GM18505 (cell line): ENCODE results near the gene ALOX12B.
"Not testable (repeated sequence)": the region's sequence is repeated elsewhere in the genome, so short reads cannot be mapped to it uniquely, and the experiment has no call there.

Experiments used
- ATAC-seq: cut with Tn5 transposase; IDR thresholded peaks from one replicate; pipeline ENCODE4 v1.9.1; 2021; ENCODE audit not compliant: unreplicated experiment
- POLR2A ChIP-seq: IDR thresholded peaks from 4 replicates; pipeline ENCODE4 v1.6.1; 2011; ENCODE audit warnings: borderline replicate concordance; ENCODE audit not compliant: insufficient read depth, insufficient read length; ENCODE audit errors: extremely low read depth

ALOX12B gene

GRCh38 chr17:8046306-8046928 is 41.1 kb downstream of the ALOX12B start:
- TF ChIP-seq POLR2A, result no peak
- ATAC-seq, result no peak

- ATAC-seq, result no peak
- TF ChIP-seq POLR2A, result no peak
Measured at GRCh38 chr17:8044819-8045810, 42.4 kb downstream of the ALOX12B start.

DNA sequence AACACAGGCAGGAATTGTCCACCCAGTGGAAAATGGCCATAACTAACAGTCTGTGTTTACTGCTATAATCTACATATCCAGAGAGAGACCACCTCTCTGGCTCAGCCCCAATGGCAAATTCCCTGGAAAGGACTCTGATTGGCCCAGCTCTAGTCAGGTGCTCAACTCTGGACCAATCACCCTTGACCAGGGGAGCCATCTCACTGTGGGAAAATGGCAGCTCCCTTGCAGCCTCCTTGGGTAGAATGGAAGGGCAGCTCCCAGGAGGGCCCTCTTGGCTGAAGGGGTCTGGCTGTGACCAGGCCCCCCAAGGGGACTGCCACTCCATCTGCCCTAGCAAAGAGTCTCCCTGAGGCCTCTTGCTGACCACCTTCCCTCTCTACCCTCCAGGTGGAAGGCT is 45.5 kb downstream of the ALOX12B start:
- no peak for TF ChIP-seq POLR2A
- no peak for ATAC-seq

DNA sequence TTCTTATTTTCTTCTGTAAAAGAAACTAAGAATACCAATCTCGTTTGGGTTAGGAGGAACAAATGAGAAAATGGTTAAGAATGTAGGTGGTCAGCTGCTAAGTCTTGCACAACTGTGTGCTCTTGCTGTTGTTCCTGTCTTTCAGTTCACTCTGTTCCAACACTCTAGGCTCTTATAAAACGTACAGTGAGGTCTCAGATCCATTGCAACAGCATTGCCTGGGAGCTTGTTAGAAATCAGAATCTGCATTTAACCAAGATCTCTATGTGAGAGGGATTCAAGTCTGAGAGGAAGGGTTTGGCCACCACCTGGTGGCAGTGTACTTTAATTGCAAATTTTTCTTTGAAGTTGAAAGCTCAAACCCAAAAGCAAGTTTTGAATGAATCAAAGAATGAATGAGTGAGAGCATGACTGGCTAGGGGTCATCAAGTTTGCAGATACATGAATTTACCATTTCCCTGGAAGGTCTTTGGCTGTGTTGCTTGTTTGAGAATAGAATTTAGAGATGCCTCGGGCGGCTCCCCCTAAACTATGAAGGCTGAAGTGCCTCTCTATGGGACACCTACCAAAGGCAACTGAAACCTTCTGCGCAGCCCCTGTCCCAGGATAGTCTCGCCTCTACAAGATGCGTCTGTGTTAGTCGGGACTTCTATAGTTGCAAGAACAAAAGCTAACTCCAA is 46.1 kb downstream of the ALOX12B start:
- TF ChIP-seq POLR2A, result no peak
- no peak for ATAC-seq

DNA sequence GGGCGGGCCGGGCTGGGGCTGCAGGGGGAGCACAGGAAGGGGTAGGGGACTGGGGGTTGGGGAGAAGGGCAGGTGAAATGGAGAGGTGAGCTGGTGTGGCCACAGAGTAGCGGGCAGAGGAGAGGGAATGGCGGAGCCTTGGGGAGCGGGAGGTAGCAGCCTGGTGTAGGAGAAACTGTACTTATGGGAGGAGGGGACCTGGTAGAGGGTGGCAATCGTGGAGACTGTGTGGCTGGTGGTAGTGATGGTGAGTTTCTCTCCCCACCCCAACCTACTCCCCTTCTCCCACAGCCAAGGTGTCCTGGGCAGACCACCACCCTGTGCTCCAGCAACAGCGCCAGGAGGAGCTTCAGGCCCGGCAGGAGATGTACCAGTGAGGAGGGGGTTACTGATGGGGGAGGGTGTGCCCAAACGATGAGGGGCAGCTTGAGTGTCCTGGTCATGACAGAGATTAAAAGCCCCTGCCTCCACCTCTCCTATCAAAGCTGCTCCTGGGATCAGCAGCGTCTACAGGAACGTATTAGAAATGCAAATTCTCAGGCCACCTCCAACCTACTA is 47.8 kb downstream of the ALOX12B start:
- no peak for ATAC-seq
- no peak for TF ChIP-seq POLR2A

GRCh38 chr17:8038954-8039610 is 48.4 kb downstream of the ALOX12B start, which contains the start of gene ALOX15B:
Gene ALOX15B, plus strand, starts transcription at chr17:8039059. Its CDS starts 97 bp downstream, at chr17:8039156.
- no peak for TF ChIP-seq POLR2A
- no peak for ATAC-seq

GRCh38 chr17:8032442-8032841 is 55.1 kb downstream of the ALOX12B start:
- ATAC-seq, result no peak

DNA sequence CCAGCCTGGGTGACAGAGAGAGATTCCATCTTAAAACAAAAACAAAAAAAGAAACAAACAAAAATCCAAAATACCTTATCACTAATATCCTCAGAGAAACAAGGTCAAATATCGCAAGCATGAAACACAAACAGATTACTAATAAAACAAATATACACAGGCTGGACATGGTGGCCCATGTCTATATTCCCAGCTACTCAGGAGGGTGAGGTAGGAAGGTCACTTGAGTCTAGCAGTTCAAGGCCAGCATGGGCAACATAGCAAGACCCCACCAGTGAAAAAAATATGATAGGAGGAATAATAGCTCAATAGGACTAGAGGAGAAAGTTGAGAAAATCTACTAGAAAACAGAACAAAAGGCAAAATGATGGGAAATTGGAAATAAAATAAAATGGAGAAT is 55.6 kb downstream of the ALOX12B start:
- no peak for ATAC-seq
- no peak for TF ChIP-seq POLR2A

More at GRCh38 chr17:8032442-8032841, 55.1 kb downstream of the ALOX12B start:
- no peak for TF ChIP-seq POLR2A

DNA sequence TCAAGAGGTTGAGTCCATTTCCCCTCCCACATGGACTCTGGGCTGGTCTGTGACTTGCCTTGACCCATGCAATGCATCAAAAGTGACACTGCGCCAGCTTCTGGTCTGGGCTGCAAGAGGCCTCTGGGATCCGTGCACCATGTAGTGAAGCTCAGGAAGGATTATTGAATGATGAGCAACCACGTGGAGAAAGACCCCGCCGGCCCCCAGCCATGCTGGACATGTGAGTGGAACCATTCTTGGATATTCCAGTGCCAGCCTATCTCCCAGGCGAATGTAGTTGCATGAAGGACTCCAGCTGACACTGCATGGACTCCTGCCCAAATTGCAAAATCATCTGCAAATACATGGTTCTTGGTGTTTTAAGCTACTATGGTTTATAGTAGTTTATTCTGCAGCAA is 56.3 kb downstream of the ALOX12B start:
- ATAC-seq, result no peak
- TF ChIP-seq POLR2A, result no peak

GRCh38 chr17:8029121-8029520 is 58.4 kb downstream of the ALOX12B start:
- no peak for ATAC-seq
- no peak for TF ChIP-seq POLR2A

GRCh38 chr17:8025176-8025911 is 62.2 kb downstream of the ALOX12B start:
- TF ChIP-seq POLR2A, result no peak

DNA sequence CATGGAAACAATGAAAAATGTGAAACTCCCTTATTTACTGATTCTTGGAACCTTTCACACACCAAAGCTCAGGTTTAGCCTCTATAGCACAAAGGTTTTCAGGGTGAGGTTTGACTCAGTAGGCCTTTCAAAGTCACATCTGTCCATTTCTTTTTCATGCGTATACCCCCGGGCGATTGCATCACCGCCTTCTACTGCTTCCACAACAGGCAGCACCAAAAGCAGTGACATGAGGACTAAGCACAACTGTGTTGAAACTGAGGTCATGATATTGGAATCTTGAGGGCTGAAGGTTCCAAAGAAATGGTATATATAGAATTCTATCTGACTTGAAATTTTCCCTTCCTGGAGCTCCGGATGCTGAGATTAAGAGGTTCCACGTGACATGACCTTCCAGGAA is 63.4 kb downstream of the ALOX12B start:
- not testable (repeated sequence) for ATAC-seq

More at GRCh38 chr17:8025176-8025911, 62.2 kb downstream of the ALOX12B start:
- no peak for ATAC-seq
